A673 (cell line): Measurements from ENCODE around the gene ZNRF4. TPM values are rescaled to one million over a fixed set of nuclear protein-coding genes. Genes with fewer than 3 reads are reported as not detected.

ENCODE experiments used
- BruUV-seq: library from RNA; stranded (reverse); fragments of 400-500 nt; replicated peaks from 2 replicates; lab custom pipeline; 2021; lab: Mats Ljungman, UMichigan
- CTCF ChIA-PET: fragments of 300-600 bp; sonication (Branson Sonifier 250); formaldehyde crosslinking; loops from one replicate; lab custom pipeline; 2022; ENCODE audit warnings: antibody characterized with exemption; lab: Charles Lee
- POLR2A ChIA-PET: fragments of 300-600 bp; sonication (Branson Sonifier 250); formaldehyde crosslinking; loops from one replicate; lab custom pipeline; 2022; ENCODE audit warnings: antibody characterized with exemption; ENCODE audit not compliant: low non-redundant PET; lab: Charles Lee
- DNase-seq: peaks from one replicate; pipeline ENCODE4 v3.0.0-alpha.2; 2015; ENCODE audit warnings: low spot score
- H3K27ac ChIP-seq: fragments of 200-600 bp; sonication (generic); 2 replicates; pipeline ENCODE4 v1.5.1; 2016; ENCODE audit warnings: mixed run types, low read depth, mild to moderate bottlenecking, mixed read lengths, antibody characterized with exemption, low read length; ENCODE audit not compliant: poor library complexity, severe bottlenecking
- H3K27me3 ChIP-seq: fragments of 200-600 bp; sonication (generic); replicated peaks from 2 replicates; pipeline ENCODE4 v1.6.1; 2017; ENCODE audit warnings: mixed run types, low read depth, mild to moderate bottlenecking, mixed read lengths, antibody characterized with exemption, low read length; ENCODE audit not compliant: insufficient read depth, poor library complexity
- H3K36me3 ChIP-seq: fragments of 200-600 bp; sonication (generic); 2 replicates; pipeline ENCODE4 v1.6.1; 2016; ENCODE audit warnings: mixed run types, mild to moderate bottlenecking, mixed read lengths, antibody characterized with exemption, low read length; ENCODE audit not compliant: insufficient read depth, poor library complexity, severe bottlenecking
- H3K4me1 ChIP-seq: fragments of 200-600 bp; sonication (generic); 2 replicates; pipeline ENCODE4 v1.6.1; 2017; ENCODE audit warnings: mixed run types, mild to moderate bottlenecking, mixed read lengths, antibody characterized with exemption, low read length; ENCODE audit not compliant: insufficient read depth, poor library complexity, severe bottlenecking
- H3K4me3 ChIP-seq: fragments of 200-600 bp; sonication (generic); 2 replicates; pipeline ENCODE4 v1.5.1; 2016; ENCODE audit warnings: low read depth, mixed run types, mild to moderate bottlenecking, mixed read lengths, low read length; ENCODE audit not compliant: poor library complexity, severe bottlenecking
- H3K9me3 ChIP-seq: fragments of 200-600 bp; sonication (generic); 2 replicates; pipeline ENCODE4 v1.6.1; 2016; ENCODE audit warnings: mixed run types, low read depth, mild to moderate bottlenecking, mixed read lengths, antibody characterized with exemption, low read length; ENCODE audit not compliant: poor library complexity, severe bottlenecking
- CTCF ChIP-seq: fragments of 300-800, 200-600 bp; sonication (generic); conservative IDR thresholded peaks from 2 replicates; pipeline ENCODE4 v1.5.1; 2017; ENCODE audit warnings: low read depth, mild to moderate bottlenecking, antibody characterized with exemption, low read length, moderate library complexity, mixed read lengths
- EZH2 ChIP-seq: fragments of 200-600 bp; sonication (generic); IDR thresholded peaks from 2 replicates; pipeline ENCODE4 v1.6.1; 2017; ENCODE audit warnings: borderline replicate concordance, low read depth, mild to moderate bottlenecking, mixed read lengths, antibody characterized with exemption, low read length; ENCODE audit not compliant: poor library complexity, severe bottlenecking
- intact Hi-C: fragments of 100-400 bp; cut with micrococcal nuclease; formaldehyde crosslinking; loops from one replicate; pipeline ENCODE4 v1.10.0; 2022; ENCODE audit not compliant: unreplicated experiment
- total RNA-seq: library from RNA; stranded (reverse); gene quantifications from 2 replicates; pipeline ENCODE4 v1.2.3, GENCODE V29; 2021

Gene ZNRF4
- total RNA-seq, 1 experiment from 2014 or later: not detected

DNA sequence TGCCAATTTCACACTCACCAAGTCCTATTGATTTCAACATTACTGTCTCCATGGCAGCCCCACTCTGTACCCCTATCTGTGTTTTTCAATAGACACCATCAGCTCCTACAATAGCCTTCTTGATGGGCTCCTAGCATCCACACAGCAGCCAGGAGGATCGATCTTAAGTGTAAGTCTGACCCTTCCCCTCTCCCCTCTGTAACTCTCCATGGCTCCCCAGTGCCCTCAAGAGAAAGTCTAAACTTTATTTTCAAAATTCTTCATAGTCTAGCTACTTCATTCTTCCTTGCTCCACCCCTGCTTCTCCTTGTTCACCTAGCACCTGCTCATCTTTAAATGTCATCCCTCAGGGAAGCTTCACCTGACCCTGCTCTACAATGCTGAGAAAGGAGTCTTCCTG is 30.0 kb upstream of the ZNRF4 start:
- Histone ChIP-seq H3K27me3 (no peaks in the 10 kb centered on the region), H3K36me3 (no peaks in the 10 kb centered on the region), H3K4me1 (no peaks in the 10 kb centered on the region), H3K27ac (no peak overlapping the region), H3K4me3 (no peak overlapping the region), H3K9me3 (no peaks in the 10 kb centered on the region)
- TF ChIP-seq EZH2 (no peak), CTCF (no peak)
- BruUV-seq: no TSS peak
- DNase-seq: no peak
- ChIA-PET POLR2A (no interaction called here), CTCF (interaction anchor here (0.6 kb wide), 1 partner anchor 20 kb away, joined by 11 read pairs; no protein-coding TSS in a partner anchor)
- intact Hi-C loops: no loop called here

GRCh38 chr19:5430237-5430636 is 25.0 kb upstream of the ZNRF4 start:
- H3K9me3 ChIP-seq: no peaks in the 10 kb centered on the region
- no peak overlapping the region for H3K27ac ChIP-seq
- ChIA-PET CTCF (interaction anchor here (0.6 kb wide), 1 partner anchor 48 kb away, joined by 4 read pairs; no protein-coding TSS in a partner anchor), POLR2A (no interaction called here)
- TF ChIP-seq EZH2 (no peak), CTCF (no peak)
- BruUV-seq: no TSS peak
- intact Hi-C loops: no loop called here
- H3K4me1 ChIP-seq: no peaks in the 10 kb centered on the region
- no peaks in the 10 kb centered on the region for H3K36me3 ChIP-seq
- no peaks in the 10 kb centered on the region for H3K27me3 ChIP-seq
- no peak overlapping the region for H3K4me3 ChIP-seq
- no peak for DNase-seq

DNA sequence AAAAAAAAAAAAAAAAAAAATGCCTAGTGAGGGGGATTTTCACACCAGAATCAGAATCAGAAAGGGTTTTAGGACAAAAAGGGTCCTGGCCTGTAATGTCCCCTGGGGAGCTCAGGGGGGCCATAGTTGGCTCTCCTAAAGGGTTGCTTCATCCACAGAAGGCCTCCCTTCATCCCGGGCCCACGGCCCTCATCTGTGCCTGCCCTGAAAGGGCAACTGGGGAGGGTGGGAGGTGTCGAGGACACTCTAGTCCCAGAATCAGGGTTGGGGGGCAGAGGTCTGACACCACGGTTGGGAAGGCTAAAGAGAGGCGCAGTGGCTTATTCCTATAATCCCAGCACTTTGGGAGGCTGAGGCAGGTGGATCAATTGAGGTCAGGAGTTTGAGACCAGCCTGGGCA is 22.5 kb upstream of the ZNRF4 start:
- no peaks in the 10 kb centered on the region for H3K4me1 ChIP-seq
- no peaks in the 10 kb centered on the region for H3K27me3 ChIP-seq
- no peak overlapping the region for H3K27ac ChIP-seq
- TF ChIP-seq EZH2 (no peak), CTCF (no peak)
- intact Hi-C loops: no loop called here
- H3K9me3 ChIP-seq: no peaks in the 10 kb centered on the region
- no peaks in the 10 kb centered on the region for H3K36me3 ChIP-seq
- H3K4me3 ChIP-seq: no peak overlapping the region
- DNase-seq: no peak
- BruUV-seq: no TSS peak
- ChIA-PET CTCF (no interaction called here), POLR2A (no interaction called here)
